Prostate gland (tissue), 2 donors: ENCODE measurements around the gene KMT5B. TPM values are rescaled to one million over a fixed set of nuclear protein-coding genes. Genes with fewer than 3 reads are reported as not detected.

ENCODE experiments used
- DNase-seq: peaks from one replicate; pipeline ENCODE4 v3.0.0-alpha.2; 2019; ENCODE audit warnings: low spot score
- H3K27ac ChIP-seq, 2 donors: fragments of 200-600 bp; sonication (generic); 2 replicates each; pipeline ENCODE4 v1.5.1; 2017 to 2019
- H3K27me3 ChIP-seq: fragments of 200-600 bp; sonication (generic); replicated peaks from 2 replicates; pipeline ENCODE4 v1.5.1; 2019; ENCODE audit not compliant: insufficient read depth
- H3K36me3 ChIP-seq, 2 donors: fragments of 200-600 bp; sonication (generic); 1 replicate in 1 of 2; 2 replicates in 1 of 2; pipeline versions ENCODE4 v1.5.1 to v1.8.1; 2017 to 2019
- H3K4me1 ChIP-seq: fragments of 200-600 bp; sonication (generic); replicated peaks from 2 replicates; pipeline ENCODE4 v1.5.1; 2019
- H3K4me3 ChIP-seq, 2 donors: fragments of 200-600 bp; sonication (generic); 2 replicates each; pipeline ENCODE4 v1.5.1; 2017 to 2019
- H3K9me3 ChIP-seq: fragments of 200-600 bp; sonication (generic); 2 replicates; pipeline ENCODE4 v1.5.1; 2017
- CTCF ChIP-seq, 4 experiments: fragments of 200-600 bp in 2 of 4; fragments of 450-650 bp in 2 of 4; sonication (generic) in 2 of 4; IDR thresholded peaks; 1 replicate in 3 of 4; 2 replicates in 1 of 4; pipeline ENCODE4 v1.5.1; 2016 to 2019; ENCODE audit warnings: antibody characterized with exemption in 4 of 4, mild to moderate bottlenecking in 2 of 4, moderate library complexity in 2 of 4
- POLR2A ChIP-seq: fragments of 450-650 bp; IDR thresholded peaks from one replicate; pipeline ENCODE4 v1.6.1; 2016; ENCODE audit warnings: antibody characterized with exemption, mild to moderate bottlenecking
- POLR2AphosphoS5 ChIP-seq: sonication (generic); formaldehyde crosslinking; IDR thresholded peaks from one replicate; pipeline ENCODE4 v1.6.1; 2017; ENCODE audit warnings: antibody characterized with exemption
- WGBS: methylation state at CpG from one replicate; pipeline ENCODE4 v1.1.5; 2018; 5-methylcytosine and 5-hydroxymethylcytosine counted together
- intact Hi-C: fragments of 100-400 bp; cut with DNase I; formaldehyde crosslinking; loops from one replicate; pipeline ENCODE4 v1.14.2; 2022
- total RNA-seq, 2 donors: library from RNA; depleted of rRNA; stranded (reverse); fragments of >200 nt; gene quantifications; one replicate each; pipeline ENCODE4 v1.1.0, GENCODE V29; 2016

Gene KMT5B
- total RNA-seq, 2 donors from 2014 or later = 41.0 to 57.7 TPM

GRCh38 chr11:68177877-68178276, 35.2 kb downstream of the KMT5B start:
- no peaks in the 10 kb centered on the region for H3K36me3 ChIP-seq
- H3K27me3 ChIP-seq = no peaks in the 10 kb centered on the region
- H3K4me3 ChIP-seq = no peak overlapping the region
- intact Hi-C loops = no loop called here
- H3K27ac ChIP-seq = no peak overlapping the region
- TF ChIP-seq CTCF (IDR thresholded peaks at IDR 0.05) = no peak
- no peak for TF ChIP-seq POLR2A
- TF ChIP-seq POLR2AphosphoS5 = no peak
- 52% methylated on average over 5 of the region's 5 CpGs for whole genome bisulfite sequencing
- no peaks in the 10 kb centered on the region for H3K9me3 ChIP-seq
- no peaks in the 10 kb centered on the region for H3K4me1 ChIP-seq
- no peak for DNase-seq

GRCh38 chr11:68173926-68174325, 39.2 kb downstream of the KMT5B start:
- Histone ChIP-seq H3K27ac (no peak overlapping the region), H3K4me1 (no peaks in the 10 kb centered on the region), H3K9me3 (no peaks in the 10 kb centered on the region), H3K36me3 (peaks cover 7 to 8% of the 10 kb centered on the region in 2 donors), H3K4me3 (no peak overlapping the region), H3K27me3 (no peaks in the 10 kb centered on the region)
- intact Hi-C loops = no loop called here
- TF ChIP-seq CTCF (IDR thresholded peaks at IDR 0.05) (no peak), POLR2A (no peak), POLR2AphosphoS5 (no peak)
- DNase-seq = no peak
- 83% methylated on average over 4 of the region's 4 CpGs for WGBS

- DNase-seq = no peak
- no peak for TF ChIP-seq CTCF (IDR thresholded peaks at IDR 0.05)
- no peak for TF ChIP-seq POLR2AphosphoS5
- no peak for TF ChIP-seq POLR2A
- H3K27ac ChIP-seq = no peak overlapping the region
- H3K27me3 ChIP-seq = no peaks in the 10 kb centered on the region
- H3K4me3 ChIP-seq = no peak overlapping the region
- peaks cover 8 to 14% of the 10 kb centered on the region in 2 donors for H3K36me3 ChIP-seq
- H3K4me1 ChIP-seq = no peaks in the 10 kb centered on the region
- H3K9me3 ChIP-seq = no peaks in the 10 kb centered on the region
- intact Hi-C loops = no loop called here
Observed at GRCh38 chr11:68169442-68169841, 43.7 kb downstream of the KMT5B start.

GRCh38 chr11:68168694-68169093, 44.4 kb downstream of the KMT5B start:
- H3K4me1 ChIP-seq = no peaks in the 10 kb centered on the region
- peaks cover 8 to 14% of the 10 kb centered on the region in 2 donors for H3K36me3 ChIP-seq
- TF ChIP-seq POLR2A = no peak
- TF ChIP-seq CTCF (IDR thresholded peaks at IDR 0.05) = no peak
- no peaks in the 10 kb centered on the region for H3K27me3 ChIP-seq
- WGBS = 98% methylated on average over 5 of the region's 5 CpGs
- H3K27ac ChIP-seq = no peak overlapping the region
- H3K4me3 ChIP-seq = no peak overlapping the region
- intact Hi-C loops = no loop called here
- H3K9me3 ChIP-seq = no peaks in the 10 kb centered on the region
- DNase-seq = no peak

GRCh38 chr11:68167474-68167873, 45.6 kb downstream of the KMT5B start:
- WGBS = 93% methylated on average over 6 of the region's 6 CpGs
- no peak for TF ChIP-seq POLR2AphosphoS5
- TF ChIP-seq POLR2A = no peak
- TF ChIP-seq CTCF (IDR thresholded peaks at IDR 0.05) = no peak
- DNase-seq = no peak
- Histone ChIP-seq H3K4me3 (no peak overlapping the region), H3K27ac (no peak overlapping the region), H3K27me3 (no peaks in the 10 kb centered on the region), H3K36me3 (peaks cover 8 to 14% of the 10 kb centered on the region in 2 donors), H3K4me1 (no peaks in the 10 kb centered on the region), H3K9me3 (no peaks in the 10 kb centered on the region)
- intact Hi-C loops = no loop called here
